ENCODE results near the gene ZNF613.
"Not testable (repeated sequence)": the region's sequence is repeated elsewhere in the genome, so short reads cannot be mapped to it uniquely, and the experiment has no call there.

DNA sequence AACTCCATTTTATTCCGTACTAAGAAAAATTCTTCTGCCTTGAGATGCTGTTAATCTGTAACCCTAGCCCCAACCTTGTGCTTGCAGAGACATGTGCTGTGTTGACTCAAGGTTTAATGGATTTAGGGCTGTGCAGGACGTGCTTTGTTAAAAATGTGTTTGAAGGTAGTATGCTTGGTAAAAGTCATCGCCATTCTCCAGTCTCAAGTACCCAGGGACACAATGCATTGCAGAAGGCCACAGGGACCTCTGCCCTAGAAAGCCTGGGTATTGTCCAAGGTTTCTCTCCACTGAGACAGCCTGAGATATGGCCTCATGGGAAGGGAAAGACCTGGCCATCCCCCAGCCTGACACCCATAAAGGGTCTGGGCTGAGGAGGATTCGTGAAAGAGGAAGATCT, 30.6 kb downstream of the ZNF613 start:
- TF ChIP-seq POLR2A (IDR thresholded peaks at IDR 0.05) = not testable (repeated sequence)
- TF ChIP-seq, protein P1, sequence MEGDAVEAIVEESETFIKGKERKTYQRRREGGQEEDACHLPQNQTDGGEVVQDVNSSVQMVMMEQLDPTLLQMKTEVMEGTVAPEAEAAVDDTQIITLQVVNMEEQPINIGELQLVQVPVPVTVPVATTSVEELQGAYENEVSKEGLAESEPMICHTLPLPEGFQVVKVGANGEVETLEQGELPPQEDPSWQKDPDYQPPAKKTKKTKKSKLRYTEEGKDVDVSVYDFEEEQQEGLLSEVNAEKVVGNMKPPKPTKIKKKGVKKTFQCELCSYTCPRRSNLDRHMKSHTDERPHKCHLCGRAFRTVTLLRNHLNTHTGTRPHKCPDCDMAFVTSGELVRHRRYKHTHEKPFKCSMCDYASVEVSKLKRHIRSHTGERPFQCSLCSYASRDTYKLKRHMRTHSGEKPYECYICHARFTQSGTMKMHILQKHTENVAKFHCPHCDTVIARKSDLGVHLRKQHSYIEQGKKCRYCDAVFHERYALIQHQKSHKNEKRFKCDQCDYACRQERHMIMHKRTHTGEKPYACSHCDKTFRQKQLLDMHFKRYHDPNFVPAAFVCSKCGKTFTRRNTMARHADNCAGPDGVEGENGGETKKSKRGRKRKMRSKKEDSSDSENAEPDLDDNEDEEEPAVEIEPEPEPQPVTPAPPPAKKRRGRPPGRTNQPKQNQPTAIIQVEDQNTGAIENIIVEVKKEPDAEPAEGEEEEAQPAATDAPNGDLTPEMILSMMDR (IDR thresholded peaks at IDR 0.05) = not testable (repeated sequence)
